Measurements from ENCODE around the gene ARL15. TPM values are rescaled to one million over a fixed set of nuclear protein-coding genes. Genes with fewer than 3 reads are reported as not detected.

ARL15 gene
- total RNA-seq, 6 experiments from 2014 or later = 9.8 to 16.0 (median 13.4) TPM

GRCh38 chr5:54311176-54311677, 854 bp upstream of the ARL15 start:
- Mint-ChIP-seq H3K27ac (peak overlapping the region; percentile 88), H3K4me1 (ENCODE audit: low read depth) (peaks cover 21% of the 10 kb centered on the region), H3K9me3 (peaks cover 4% of the 10 kb centered on the region; the same call in 1 of the 2 replicates), H3K36me3 (ENCODE audit: low read depth) (no peaks in the 10 kb centered on the region), H3K4me3 (peak overlapping the region; percentile 98), H3K27me3 (ENCODE audit: insufficient read depth) (peaks cover 5% of the 10 kb centered on the region)
- TF ChIP-seq CTCF (IDR thresholded peaks at IDR 0.05) = no peak
- DNase-seq = peak; percentile 10

DNA sequence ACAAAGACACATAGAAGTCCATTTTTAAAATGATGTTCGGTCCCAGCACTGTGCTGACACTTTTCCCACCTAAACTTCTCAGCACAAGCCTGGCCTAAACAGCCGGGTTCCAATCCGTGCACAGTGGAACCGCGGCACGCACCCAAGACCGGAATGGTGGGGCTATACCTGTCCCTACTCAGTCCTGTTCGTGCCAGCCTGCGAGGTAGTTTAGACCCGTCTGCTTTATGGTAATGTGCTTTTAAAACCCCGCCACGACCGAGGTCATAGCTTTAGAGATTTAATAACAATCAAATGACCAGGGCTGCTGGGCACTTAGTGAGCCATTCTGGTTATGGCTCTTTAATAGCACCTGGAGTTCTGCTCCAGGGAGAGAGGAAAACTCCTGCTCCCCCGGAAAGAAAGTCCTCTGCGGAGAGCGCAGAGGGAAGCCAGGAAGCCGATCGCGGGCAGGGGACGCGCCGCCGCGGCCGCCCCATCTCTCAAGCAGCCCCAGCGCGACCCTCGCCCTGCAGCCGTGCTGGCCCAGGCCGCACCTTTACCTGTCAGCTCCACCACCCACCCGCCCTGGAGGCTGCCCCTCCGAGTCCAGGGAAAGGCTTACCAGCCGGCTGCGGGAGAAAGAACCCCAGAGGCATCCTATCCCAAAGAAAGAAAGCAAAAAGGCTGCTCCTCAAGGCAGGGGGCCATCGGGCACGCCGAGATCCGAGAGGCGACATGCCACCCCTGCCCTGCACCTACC, 511 bp downstream of the ARL15 start:
- H3K27me3 Mint-ChIP-seq (ENCODE audit: insufficient read depth) = peaks cover 5% of the 10 kb centered on the region
- peak overlapping the region; percentile 88 for H3K27ac Mint-ChIP-seq
- TF ChIP-seq CTCF (IDR thresholded peaks at IDR 0.05) = no peak
- no peak for DNase-seq
- H3K36me3 Mint-ChIP-seq (ENCODE audit: low read depth) = no peaks in the 10 kb centered on the region
- peaks cover 4% of the 10 kb centered on the region; the same call in 1 of the 2 replicates for H3K9me3 Mint-ChIP-seq
- H3K4me1 Mint-ChIP-seq (ENCODE audit: low read depth) = peaks cover 21% of the 10 kb centered on the region
- H3K4me3 Mint-ChIP-seq = peak overlapping the region; percentile 98

DNA sequence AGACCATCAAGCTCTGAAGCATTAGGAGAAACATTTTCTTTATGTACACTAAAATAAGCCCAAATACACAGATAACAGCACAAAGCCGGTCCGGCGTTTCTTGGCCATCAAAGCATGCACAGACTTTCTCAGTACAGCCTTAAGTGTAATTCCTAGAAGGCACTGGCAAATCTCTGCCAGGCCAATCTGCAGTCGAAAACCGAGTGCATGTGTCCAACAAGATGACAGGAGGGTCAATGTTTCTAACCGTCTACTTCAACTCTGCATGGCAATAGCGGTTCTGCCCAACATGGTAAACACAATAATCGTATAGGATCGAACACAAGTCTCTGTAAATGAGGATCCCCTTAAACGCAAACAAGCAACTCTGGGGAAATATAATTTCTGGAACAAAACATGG, 1.1 kb downstream of the ARL15 start:
- peaks cover 4% of the 10 kb centered on the region; the same call in 1 of the 2 replicates for H3K9me3 Mint-ChIP-seq
- DNase-seq = peak; percentile 3
- no peaks in the 10 kb centered on the region for H3K36me3 Mint-ChIP-seq (ENCODE audit: low read depth)
- H3K27ac Mint-ChIP-seq = peak overlapping the region; percentile 88
- H3K27me3 Mint-ChIP-seq (ENCODE audit: insufficient read depth) = peaks cover 5% of the 10 kb centered on the region
- no peak for TF ChIP-seq CTCF (IDR thresholded peaks at IDR 0.05)
- peaks cover 21% of the 10 kb centered on the region for H3K4me1 Mint-ChIP-seq (ENCODE audit: low read depth)
- H3K4me3 Mint-ChIP-seq = peak overlapping the region; percentile 98

DNA sequence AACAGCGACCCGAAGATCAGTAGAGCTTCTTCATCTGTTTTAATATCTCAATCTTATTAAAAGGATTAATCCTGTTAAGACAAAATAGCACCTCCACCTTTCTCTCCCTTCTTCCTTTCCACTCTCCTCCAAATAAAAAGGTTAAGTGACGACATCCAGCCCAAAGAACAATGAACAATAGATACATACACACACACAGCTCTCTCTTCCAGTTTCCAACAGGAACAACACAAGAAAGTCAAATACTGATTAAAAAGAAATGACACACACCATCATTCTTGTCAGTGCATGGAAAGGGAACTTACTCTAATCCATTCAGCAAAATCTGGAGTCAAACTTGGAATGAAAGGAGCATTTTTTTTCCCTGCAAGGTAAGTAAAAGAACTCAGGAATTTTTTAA, 2.8 kb downstream of the ARL15 start:
- TF ChIP-seq CTCF (IDR thresholded peaks at IDR 0.05) = no peak

GRCh38 chr5:54306893-54307292, 3.5 kb downstream of the ARL15 start:
- Mint-ChIP-seq H3K9me3 (peaks cover 4% of the 10 kb centered on the region; the same call in 1 of the 2 replicates), H3K4me1 (ENCODE audit: low read depth) (peaks cover 20% of the 10 kb centered on the region), H3K27me3 (ENCODE audit: insufficient read depth) (peaks cover 5% of the 10 kb centered on the region), H3K27ac (no peak overlapping the region), H3K36me3 (ENCODE audit: low read depth) (no peaks in the 10 kb centered on the region), H3K4me3 (no peak overlapping the region)
- no peak for TF ChIP-seq CTCF (IDR thresholded peaks at IDR 0.05)
- no peak for DNase-seq

More for the DNA sequence above, 2.8 kb downstream of the ARL15 start:
- peaks cover 5% of the 10 kb centered on the region for H3K27me3 Mint-ChIP-seq (ENCODE audit: insufficient read depth)
- no peak for DNase-seq
- no peak overlapping the region for H3K27ac Mint-ChIP-seq
- H3K9me3 Mint-ChIP-seq = peaks cover 4% of the 10 kb centered on the region; the same call in 1 of the 2 replicates
- H3K36me3 Mint-ChIP-seq (ENCODE audit: low read depth) = no peaks in the 10 kb centered on the region
- H3K4me3 Mint-ChIP-seq = no peak overlapping the region
- H3K4me1 Mint-ChIP-seq (ENCODE audit: low read depth) = peaks cover 21% of the 10 kb centered on the region

Measured in HFFc6 (cell line).